Glomerular visceral epithelial cell (primary cell): ENCODE measurements around the gene COL11A2.

Experiments used
- DNase-seq: peaks from one replicate; pipeline ENCODE4 v3.0.0-alpha.2; 2016; ENCODE audit errors: extremely low spot score

COL11A2 gene

DNA sequence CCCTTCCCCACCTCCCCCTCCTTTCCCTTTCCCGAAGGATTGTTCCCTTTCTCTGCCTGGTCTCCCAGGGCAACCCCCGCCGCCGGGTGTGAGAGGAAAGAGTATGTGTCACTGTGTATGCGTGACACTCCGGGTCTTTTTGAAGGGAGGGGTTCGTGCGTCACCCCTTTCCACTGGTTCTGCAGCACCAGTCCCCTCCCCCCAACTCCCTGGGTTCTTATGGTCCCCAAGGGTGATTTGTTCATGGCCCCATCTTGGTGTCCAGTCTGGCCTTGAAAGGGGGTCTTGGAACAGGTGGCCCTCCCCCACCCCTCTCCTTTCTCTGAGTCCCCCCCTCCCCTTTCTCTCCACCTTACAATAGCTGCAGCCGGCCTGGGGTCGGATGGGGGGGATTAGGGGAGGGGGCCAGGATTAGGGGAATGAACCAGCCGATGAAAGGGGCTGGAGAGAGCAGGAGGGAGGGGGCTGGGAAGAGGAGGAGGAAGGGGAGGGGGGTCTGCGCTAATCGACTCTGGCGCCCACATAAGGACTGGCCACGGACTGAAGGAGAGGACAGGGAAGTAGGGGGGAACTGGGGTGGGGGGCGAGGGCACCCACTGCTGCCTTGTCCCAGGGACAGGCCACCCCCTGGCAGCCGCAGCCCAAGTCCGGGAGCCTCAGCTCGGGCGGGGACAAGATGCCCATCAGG, 14.7 kb upstream of the COL11A2 start:
- DNase-seq, result peak; percentile 76

- DNase-seq, result peak; percentile 54
Measured at GRCh38 chr6:33206027-33206863, 14.0 kb upstream of the COL11A2 start.

GRCh38 chr6:33205191-33206026, 13.1 kb upstream of the COL11A2 start:
- peak; percentile 97 for DNase-seq

DNA sequence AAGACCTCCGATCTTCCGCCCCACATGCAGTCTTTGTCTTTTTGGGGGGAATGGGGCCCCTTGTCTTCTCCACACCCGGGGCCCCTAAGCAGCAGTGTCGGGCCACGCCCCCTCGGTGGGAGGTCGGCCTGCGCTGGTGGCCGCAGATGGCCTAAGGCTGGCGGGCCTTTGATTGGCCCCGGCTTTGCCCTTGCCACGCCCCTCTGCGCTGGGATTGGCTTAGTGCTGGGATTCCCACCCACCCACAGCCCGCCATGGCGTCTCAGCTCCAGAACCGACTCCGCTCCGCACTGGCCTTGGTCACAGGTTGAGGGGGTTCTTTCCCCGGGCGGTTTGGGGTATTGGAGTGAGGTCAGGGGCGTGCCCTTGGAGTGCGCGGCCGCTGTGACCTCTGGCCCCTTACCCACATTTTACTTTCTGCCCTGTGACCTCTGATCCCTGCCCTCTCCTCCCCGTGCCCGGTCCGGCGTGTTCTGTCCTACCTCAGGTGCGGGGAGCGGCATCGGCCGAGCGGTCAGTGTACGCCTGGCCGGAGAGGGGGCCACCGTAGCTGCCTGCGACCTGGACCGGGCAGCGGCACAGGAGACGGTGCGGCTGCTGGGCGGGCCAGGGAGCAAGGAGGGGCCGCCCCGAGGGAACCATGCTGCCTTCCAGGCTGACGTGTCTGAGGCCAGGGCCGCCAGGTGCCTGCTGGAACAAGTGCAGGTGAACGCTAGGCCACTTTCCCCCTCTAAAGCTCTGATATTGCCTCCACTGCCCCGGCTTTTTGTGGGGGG, 12.3 kb upstream of the COL11A2 start, which contains the start of gene HSD17B8:
Gene HSD17B8 (plus strand): TSS at position 241 of the 776 bp plus-strand sequence. CDS start 14 bp downstream, at position 255.
- peak; percentile 91 for DNase-seq

GRCh38 chr6:33204165-33204414, 11.8 kb upstream of the COL11A2 start:
- no peak for DNase-seq

- no peak for DNase-seq
Measured at GRCh38 chr6:33203443-33204164, 11.3 kb upstream of the COL11A2 start.

DNA sequence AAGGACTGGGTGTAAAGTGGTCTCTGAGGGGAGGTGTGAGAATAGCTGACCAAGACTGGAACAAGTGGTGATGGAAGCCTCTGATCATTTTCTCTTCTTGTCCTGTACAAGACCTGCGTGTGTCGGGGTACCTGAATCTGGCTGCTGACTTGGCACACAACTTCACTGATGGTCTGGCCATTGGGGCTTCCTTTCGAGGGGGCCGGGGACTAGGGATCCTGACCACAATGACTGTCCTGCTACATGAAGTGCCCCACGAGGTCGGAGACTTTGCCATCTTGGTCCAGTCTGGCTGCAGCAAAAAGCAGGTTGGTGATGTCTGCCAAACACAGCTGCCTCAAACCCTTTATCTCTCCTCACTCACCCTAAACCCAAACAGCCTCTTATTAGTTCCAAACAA, 10.5 kb upstream of the COL11A2 start:
- DNase-seq, result no peak

- no peak for DNase-seq
Measured at GRCh38 chr6:33201935-33202334, 9.7 kb upstream of the COL11A2 start.

DNA sequence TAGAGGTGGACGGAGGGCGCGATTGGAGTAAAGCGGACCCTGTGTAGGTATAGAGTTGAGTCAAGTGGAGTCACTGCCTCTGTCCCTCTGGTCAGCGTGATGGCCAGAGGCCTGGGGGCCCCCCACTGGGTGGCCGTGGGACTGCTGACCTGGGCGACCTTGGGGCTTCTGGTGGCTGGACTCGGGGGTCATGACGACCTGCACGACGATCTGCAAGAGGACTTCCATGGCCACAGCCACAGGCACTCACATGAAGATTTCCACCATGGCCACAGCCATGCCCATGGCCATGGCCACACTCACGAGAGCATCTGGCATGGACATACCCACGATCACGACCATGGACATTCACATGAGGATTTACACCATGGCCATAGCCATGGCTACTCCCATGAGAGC, 8.9 kb upstream of the COL11A2 start:
- no peak for DNase-seq

- DNase-seq, result peak; percentile 99
Measured at GRCh38 chr6:33200219-33201146, 8.2 kb upstream of the COL11A2 start, which contains the start of the genes RXRB and SLC39A7. TSS of gene RXRB (minus strand) at chr6:33200665. CDS start at chr6:33200476, 189 bp downstream. TSS of gene SLC39A7 (plus strand) at chr6:33200867. CDS start at chr6:33201246, 379 bp downstream.

DNA sequence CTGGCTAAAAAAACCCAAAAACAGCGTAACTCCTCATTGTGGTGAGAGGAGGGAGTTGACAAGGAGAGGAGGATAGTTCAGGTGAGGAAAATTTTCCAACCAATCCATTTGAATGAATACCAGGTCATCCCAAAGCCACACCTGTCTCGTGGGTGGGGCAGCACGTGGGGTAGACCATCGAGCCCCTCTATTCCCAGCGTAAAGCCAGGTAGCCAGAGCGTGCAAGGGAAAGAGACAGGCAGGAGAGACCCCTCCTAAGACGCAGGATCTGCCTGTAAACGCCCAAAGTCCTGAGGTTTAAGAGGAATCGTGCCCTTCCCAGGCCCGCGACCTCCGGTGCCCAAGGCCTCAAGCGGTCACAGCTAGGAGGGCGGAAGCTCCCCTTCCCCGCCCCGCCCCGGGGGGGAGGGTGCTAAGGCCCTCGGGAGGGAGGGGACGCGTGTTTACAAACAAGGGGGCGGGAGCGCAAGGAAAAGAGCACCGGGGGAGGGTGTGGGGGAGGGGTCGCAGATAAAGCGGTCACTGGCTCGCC, 7.5 kb upstream of the COL11A2 start:
- DNase-seq, result peak; percentile 65

DNA sequence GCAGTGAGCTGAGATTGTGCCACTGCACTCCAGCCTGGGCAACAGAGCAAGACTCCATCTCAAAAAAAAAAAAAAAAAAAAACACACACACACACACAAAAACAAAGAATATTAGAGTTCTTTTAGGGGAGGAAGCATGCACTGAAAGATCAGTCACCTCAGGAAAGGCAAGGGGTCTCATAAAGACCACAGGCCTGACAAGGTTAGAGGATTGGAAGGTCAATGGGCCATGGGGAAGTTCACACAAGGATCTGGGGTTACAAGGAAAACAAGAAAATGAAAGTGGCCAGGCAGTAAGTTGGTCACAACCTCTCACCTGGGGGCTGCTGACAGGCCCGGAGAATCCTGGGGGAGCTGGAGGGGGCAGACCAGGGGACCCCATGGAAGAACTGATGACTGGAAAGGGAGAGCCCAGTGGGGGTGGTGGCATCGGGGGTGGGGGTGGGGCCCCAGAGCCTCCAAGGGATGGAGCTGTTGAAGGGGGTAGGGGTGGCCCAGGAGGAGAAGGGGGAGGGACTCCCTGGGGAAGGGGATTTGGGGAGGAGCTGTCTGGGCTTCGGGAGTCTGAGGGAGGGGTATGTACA, 6.7 kb upstream of the COL11A2 start:
- DNase-seq, result no peak

GRCh38 chr6:33198159-33198852, 6.0 kb upstream of the COL11A2 start:
- no peak for DNase-seq

GRCh38 chr6:33197431-33198048, 5.3 kb upstream of the COL11A2 start:
- peak; percentile 44 for DNase-seq

DNA sequence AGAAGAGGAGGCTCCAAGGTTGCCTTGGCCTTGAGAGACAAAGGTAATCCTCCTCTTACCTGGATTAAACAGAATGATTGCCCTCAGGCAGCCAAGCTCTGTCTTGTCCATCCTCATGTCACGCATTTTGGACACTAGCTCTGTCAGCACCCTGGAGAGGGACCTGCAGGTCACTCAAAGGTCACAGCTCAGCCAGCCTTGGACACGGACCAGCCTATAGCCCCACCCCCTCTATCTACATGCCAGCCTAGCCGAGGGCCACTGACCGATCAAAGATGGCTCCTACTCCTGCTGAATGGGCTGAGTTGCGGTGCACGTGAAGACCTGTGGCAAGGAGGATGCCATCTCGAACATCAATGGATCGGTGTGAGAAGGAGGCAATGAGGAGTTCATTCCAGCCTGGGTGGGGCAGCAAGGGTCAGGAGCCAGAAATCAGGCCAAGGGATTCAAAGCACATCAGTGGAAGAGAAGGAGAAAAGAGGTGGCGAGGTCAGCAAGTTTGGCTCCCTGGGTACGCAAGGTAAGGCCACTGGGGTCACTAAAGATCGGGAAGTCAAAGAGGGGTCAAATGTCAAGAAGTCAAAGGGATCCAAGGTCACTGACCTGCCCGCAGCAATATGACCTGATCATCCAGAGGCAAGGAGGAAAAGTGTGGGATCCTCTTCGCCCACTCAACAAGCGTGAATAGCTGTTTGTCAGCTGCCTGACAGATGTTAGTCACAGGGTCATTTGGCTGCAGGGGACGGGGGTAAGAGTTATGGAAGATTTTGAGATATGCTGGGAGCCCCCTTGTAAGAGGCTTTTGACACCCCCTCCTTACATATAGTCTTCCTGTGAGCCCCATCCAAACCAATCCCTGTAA, 3.3 kb upstream of the COL11A2 start:
- DNase-seq, result no peak

- DNase-seq, result no peak
Measured at GRCh38 chr6:33194431-33194979, 2.2 kb upstream of the COL11A2 start.

DNA sequence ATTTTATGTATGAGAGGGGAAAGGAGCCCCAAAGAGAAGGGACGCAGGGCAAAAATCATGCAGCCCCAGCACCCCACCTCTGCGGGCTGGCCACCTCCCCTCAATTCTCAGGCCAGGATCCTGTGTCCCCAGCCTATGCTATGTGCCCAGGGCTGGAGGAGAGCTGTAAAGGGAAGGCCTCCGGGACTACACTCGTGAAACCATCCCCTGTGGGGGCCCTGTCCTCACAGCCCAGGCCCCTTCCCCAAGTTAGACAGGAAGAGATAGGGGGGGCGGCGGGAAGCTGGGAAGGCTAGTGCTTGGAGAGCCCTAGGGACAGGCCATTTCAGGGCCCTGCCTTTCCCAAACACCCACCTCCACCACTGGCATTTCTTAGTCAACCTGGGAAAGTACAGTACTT, 1.4 kb upstream of the COL11A2 start:
- DNase-seq, result no peak
